ENCODE results near the gene MALAT1.

- TF ChIP-seq PRDM15 (CRISPR knock-in tag; IDR thresholded peaks at IDR 0.05) (no peak), POLR2A (IDR thresholded peaks at IDR 0.05; ENCODE audit: low read depth, low read length) (no peak), JUNB (IDR thresholded peaks at IDR 0.05) (no peak), POLR2AphosphoS5 (IDR thresholded peaks at IDR 0.05; ENCODE audit: low read length) (no peak), DPF2 (IDR thresholded peaks at IDR 0.05) (no peak), STAT3 (IDR thresholded peaks at IDR 0.05; ENCODE audit: low read depth, low read length) (no peak), EP300 (IDR thresholded peaks at IDR 0.05; ENCODE audit: borderline replicate concordance in 1 of 2, control insufficient read depth in 1 of 2, low read depth in 2 of 2, low read length in 2 of 2) (no peak), BACH1 (IDR thresholded peaks at IDR 0.05; ENCODE audit: borderline replicate concordance) (no peak), TAF1 (IDR thresholded peaks at IDR 0.05; ENCODE audit: borderline replicate concordance, low read depth, low read length) (no peak)
Observed at GRCh38 chr11:65470433-65471049, 28.3 kb upstream of the MALAT1 start.

All from GM12878 (cell line).